SK-N-SH (cell line): Measurements from ENCODE around the gene DDO.

Experiments used
- CTCF ChIP-seq: fragments of 200-600 bp; sonication (generic); IDR thresholded peaks from 2 replicates; pipeline ENCODE4 v1.6.1; 2017; ENCODE audit warnings: antibody characterized with exemption, mild to moderate bottlenecking, moderate library complexity
- EZH2phosphoT487 ChIP-seq: fragments of 200-600 bp; sonication (generic); IDR thresholded peaks from 2 replicates; pipeline ENCODE4 v1.6.1; 2017; ENCODE audit warnings: low read depth, mixed run types, mild to moderate bottlenecking, antibody characterized with exemption, moderate library complexity, borderline replicate concordance
- FOXJ3 ChIP-seq: sonication (generic); formaldehyde crosslinking; IDR thresholded peaks from 2 replicates; pipeline ENCODE4 v1.5.1; 2020; ENCODE audit warnings: mild to moderate bottlenecking, missing genetic modification reagents
- GATA2 ChIP-seq: sonication (generic); formaldehyde crosslinking; IDR thresholded peaks from 2 replicates; pipeline ENCODE4 v1.5.0; 2020; ENCODE audit warnings: mild to moderate bottlenecking, missing genetic modification reagents
- POLR2AphosphoS5 ChIP-seq: IDR thresholded peaks from 2 replicates; pipeline ENCODE4 v1.6.1; 2012; ENCODE audit warnings: low read depth, low read length
- USF2 ChIP-seq: fragments of 150-350 bp; IDR thresholded peaks from 2 replicates; pipeline ENCODE4 v1.6.1; 2017; ENCODE audit warnings: antibody characterized with exemption, low read length, low read depth, borderline replicate concordance
- YY1 ChIP-seq: IDR thresholded peaks from 2 replicates; pipeline ENCODE4 v1.4.0; 2012; ENCODE audit warnings: low read depth, mild to moderate bottlenecking

GRCh38 chr6:110394409-110394808 lies 21.0 kb downstream of the DDO start:
- TF ChIP-seq EZH2phosphoT487 (no peak), YY1 (no peak), CTCF (no peak), USF2 (no peak), POLR2AphosphoS5 (no peak), FOXJ3 (CRISPR knock-in tag) (no peak), GATA2 (CRISPR knock-in tag) (no peak)
